ENCODE measurements around the gene ERCC6L.

Gene ERCC6L

DNA sequence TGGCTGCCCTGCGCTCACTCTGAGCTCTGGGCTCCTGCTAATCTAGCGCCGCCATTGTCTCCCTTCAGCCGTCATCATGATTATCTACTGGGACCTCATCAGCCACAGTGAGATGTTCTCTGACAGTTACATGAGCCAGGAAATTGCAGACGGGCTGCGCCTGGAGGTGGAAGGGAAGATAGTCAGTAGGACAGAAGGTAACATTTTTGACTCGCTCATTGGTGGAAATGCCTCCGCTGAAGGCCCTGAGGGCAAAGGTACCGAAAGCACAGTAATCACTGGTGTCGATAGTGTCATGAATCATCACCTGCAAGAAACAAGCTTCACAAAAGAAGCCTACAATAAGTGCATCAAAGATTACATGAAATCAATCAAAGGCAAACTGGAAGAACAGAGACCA is 79.1 kb downstream of the ERCC6L start:
- H3K27ac ChIP-seq: no peak overlapping the region
- TF ChIP-seq CTCF (conservative IDR thresholded peaks at IDR 0.05): no peak

DNA sequence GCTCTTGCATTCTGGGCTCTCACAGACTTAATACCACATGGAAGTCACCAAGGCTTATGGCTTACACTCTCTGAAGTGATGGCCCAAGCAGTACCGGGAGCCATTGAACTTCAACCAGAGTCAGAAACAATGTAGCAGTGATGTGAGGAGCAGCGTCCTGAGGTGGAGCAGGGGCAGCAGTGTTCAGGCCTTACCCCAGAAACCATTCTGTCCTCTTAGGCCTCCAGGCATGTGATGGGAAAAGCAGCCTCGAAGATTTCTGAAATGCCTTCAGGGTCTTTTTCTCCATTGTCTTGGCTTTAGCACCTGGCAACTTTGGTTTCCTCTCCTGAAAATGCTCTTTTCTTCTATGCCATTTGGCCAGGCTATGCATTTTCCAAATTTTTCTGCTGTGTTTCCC is 80.1 kb downstream of the ERCC6L start:
- H3K27ac ChIP-seq: no peak overlapping the region
- TF ChIP-seq CTCF (conservative IDR thresholded peaks at IDR 0.05): no peak
